T-helper 9 cell (primary cell): ENCODE measurements around the gene ZC3H18.
A peak's percentile ranks its signal among the peaks of the same experiment; 100 is the strongest.

Experiments
- DNase-seq: peaks from one replicate; pipeline ENCODE4 v3.0.0-alpha.2; 2020

Gene ZC3H18

GRCh38 chr16:88552166-88552565 lies 18.0 kb upstream of the ZC3H18 start:
- DNase-seq: no peak

- DNase-seq: no peak
Observed at GRCh38 chr16:88552815-88553214, 17.4 kb upstream of the ZC3H18 start.

DNA sequence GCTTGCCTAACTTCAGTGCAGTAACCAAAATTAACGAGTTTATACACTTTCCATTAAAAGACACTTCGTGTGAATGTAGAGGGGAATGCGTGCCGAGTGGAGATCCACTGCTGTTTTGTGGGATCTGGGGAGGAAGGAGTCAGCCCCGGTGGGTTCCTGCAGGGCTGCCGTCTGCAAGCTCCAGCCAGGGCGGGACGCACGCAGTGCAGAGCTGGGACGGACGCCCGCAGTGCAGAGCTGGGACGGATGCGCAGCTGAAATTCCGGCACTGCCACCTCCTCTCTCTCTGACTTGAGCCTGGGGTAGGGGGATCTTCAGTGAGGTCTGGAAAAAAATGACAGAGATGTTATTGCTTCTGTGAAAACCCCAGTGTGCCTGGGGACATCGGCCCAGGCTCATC lies 16.5 kb upstream of the ZC3H18 start:
- DNase-seq: no peak

GRCh38 chr16:88554711-88555264 lies 15.4 kb upstream of the ZC3H18 start:
- DNase-seq: no peak

DNA sequence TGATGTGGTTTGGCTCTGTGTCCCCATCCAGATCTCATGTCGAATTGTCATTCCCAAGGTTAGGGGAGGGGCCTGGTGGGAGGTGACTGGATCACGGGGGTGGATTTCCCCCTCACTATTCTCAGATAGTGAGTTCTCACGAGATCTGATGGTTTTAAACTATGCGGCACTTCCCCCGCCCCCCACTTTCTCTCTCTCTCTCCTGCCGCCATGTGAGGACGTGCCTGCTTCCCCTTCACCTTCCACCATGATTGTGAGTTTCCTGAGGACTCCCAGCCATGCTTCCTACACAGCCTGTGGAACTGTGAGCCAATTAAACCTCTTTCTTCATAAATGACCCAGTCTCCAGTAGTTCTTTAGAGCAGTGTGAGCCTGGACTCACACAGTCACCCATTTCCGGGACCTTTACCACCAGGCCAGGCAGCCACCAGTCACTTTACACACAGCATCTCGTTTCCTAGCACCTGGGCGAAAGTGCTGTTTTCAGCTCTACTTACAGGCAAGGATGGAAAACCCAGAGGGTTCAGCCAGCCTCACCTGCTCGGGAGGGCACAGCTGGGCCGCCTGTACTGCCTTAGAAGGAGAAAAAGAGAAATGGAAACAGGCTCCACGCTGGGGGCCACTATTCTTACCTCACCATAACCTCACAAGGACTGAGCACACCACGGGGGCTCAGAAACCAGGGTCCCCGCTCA lies 13.8 kb upstream of the ZC3H18 start:
- no peak for DNase-seq

- no peak for DNase-seq
Observed at GRCh38 chr16:88558457-88559442, 11.5 kb upstream of the ZC3H18 start.

DNA sequence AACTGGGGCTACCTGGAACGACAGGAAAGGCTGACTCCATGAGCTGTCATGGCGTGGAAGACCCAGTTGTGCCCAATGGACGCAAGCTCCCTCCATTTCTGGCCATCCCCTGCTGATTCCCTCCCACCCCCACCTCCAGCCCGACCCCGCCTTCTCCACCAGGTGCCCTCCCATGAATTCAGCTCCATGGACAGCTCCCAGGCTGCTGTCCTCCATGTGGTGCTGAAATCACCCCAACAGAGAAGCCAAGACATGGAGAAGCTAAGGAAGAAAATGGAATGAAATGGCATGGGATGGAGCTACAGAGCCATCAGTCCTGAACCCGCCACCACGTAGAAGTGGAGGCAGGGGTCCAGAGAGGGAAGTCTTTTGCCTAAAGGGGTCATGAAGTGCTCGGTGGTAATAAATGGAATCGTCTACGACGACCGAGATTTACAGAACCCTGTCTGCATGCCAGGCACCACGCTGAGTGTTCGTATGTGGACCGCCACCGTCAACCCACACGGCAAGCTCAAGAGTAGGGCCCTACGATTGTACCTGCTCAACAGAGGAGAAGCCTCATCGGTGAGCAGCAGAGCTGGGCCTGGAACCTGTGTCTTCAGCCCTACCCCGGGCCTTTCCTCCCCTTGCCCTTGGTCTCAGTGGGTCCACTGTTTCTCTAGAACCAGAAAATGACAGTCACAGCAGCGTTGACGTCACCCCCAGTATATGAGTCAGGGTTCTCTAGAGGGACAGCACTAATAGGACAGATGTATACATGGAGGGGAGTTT lies 9.3 kb upstream of the ZC3H18 start:
- no peak for DNase-seq

DNA sequence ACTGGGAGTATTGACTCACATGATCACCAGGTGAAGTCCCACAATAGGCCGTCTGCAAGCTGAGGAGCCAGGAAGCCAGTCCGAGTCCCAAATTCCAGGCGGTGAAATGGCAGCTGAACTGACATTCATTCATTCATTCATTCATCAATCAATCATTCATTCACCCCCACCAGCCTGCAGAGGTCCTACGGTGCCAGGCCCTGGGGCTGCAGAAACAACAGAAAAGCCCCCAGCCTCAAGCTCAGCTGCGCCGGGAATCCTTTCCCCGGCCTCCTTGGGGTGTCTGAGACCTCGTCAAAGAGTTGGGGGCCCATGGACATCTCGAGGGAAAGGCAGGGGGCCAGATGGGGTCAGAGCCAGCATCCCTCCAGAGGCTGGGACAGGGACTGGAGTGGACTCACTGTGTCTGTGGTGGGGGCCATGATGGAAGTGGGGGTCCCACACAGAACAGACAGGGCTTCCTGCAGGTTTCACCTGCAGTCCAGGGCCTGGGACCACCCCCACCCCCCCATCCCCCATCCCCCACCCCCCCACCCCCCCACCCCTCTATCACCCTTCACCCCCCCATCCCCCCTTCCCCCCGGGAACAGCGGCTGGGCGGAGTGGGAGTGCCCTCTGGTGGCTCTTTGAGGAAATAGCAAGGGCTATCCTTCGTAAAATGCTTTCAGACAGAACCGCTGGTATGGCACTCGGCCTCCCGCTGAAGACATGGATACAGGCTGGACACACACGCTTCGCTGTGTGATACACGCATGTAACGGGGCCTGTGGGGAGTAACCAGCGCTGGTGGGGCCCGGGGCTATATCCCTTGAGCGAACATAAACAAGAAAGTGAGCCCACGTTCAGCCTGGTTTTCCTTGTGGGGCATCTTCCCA lies 8.5 kb upstream of the ZC3H18 start:
- DNase-seq: peak; percentile 34

- DNase-seq: no peak
Observed at GRCh38 chr16:88566158-88566557, 4.0 kb upstream of the ZC3H18 start.

DNA sequence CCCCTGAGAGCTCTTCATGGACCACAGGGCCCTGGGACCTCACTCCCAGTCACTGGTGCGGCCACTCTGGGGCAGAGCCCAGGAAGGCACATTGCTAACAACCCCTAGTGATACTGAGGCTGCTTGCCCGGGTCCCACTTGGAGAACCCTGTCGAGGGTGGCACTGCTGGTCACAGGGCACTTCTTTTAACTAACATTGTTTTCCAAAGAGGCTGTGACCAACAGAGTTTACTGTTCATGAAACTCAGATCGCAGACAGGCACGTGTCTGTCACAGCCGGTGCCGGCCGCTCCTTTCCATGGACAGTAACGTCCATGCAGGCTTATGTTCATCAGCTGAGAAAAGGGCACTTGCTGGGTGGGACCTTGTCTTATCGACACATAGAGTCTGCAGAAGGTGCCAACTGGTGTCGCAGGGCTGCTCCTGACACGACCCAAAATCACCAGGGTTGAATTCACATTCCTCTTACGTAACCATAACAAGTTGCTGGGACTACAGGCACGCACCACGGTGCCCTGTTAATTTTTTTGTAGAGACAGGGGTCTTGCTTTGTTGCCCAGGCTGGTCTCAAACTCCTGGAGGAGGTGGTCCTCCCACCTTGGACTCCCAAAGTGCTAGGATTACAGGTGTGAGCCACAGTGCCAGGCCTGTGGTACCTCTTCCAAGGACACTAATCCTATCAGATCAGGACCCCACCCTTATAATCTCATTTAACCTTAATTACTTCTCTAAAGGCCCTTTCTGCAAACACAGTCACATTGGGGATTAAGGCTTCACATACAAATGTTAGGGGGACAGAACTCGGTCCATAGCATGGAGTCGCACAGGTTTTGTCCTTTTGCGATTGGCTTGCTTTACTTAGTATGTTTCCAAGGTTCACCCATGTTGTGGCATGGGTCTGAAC lies 1.2 kb upstream of the ZC3H18 start:
- no peak for DNase-seq

DNA sequence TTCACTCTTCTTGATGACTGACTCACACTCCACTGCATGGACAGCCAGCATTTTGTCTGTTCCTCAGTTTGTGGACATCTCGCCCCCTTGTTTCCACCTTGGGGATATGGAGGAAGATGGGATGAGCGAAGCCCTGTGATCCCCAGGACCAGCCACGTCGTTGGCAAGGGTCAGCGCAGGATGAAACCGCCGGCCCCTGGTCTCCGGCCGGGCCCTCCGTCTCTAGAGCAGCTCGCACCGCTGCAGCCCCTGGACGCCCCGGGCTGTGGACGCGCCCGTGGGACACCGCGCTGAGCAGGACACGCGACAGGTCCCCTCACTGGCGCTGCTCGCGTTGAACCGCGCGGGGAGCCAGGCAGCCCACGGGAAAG lies 604 bp upstream of the ZC3H18 start:
- DNase-seq: peak; percentile 5

GRCh38 chr16:88570691-88571092 lies 489 bp downstream of the ZC3H18 start:
- peak; percentile 22 for DNase-seq

DNA sequence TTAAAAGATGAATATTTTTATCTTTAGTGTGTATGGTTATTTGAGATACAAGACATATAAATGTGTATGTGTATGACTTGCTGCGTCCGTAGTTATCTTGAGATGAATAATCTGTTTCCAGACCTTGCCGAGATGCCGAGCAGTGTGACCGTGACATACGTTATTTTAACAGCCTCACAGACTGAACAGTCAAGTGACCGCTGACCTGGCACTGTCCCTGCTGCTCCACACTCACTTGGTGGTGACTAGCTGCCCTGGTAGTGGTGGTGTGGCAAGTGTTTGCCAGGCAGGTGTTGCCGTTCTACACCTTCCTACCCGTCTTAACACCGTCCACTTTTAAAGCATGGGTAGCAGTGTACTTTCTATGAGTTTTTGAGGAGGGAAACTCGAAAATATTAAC lies 5.0 kb downstream of the ZC3H18 start:
- DNase-seq: no peak

DNA sequence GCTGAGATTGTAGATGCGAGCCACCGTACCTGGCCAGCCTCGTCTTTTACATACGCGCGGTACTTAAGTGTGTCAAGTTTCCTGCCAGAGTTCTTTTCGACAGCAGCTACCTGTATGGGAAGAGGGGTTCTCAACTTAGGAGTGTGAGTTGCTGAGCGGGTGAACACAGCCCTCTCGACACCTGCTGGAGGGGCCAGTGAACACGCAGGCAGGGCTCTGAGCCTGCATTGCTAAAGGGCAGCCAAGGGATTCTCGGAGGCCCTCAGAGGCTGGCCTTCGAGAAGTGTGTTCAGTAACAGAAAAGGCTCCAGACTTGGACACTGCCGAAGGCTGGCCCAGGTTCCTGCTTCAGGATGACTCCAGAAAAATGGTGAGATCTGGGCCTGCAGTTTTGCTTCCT lies 6.1 kb downstream of the ZC3H18 start:
- DNase-seq: no peak

GRCh38 chr16:88577166-88577565 lies 7.0 kb downstream of the ZC3H18 start:
- DNase-seq: no peak

- DNase-seq: no peak
Observed at GRCh38 chr16:88578446-88579313, 8.5 kb downstream of the ZC3H18 start.

- no peak for DNase-seq
Observed at GRCh38 chr16:88580371-88580770, 10.2 kb downstream of the ZC3H18 start.

- no peak for DNase-seq
Observed at GRCh38 chr16:88581033-88581432, 10.8 kb downstream of the ZC3H18 start.

GRCh38 chr16:88582912-88583575 lies 12.8 kb downstream of the ZC3H18 start:
- no peak for DNase-seq
